HG03066 (cell line): ENCODE data around the gene KLK12.

ENCODE experiments used
- ATAC-seq: cut with Tn5 transposase; IDR thresholded peaks from one replicate; pipeline ENCODE4 v1.9.1; 2021; ENCODE audit warnings: low read depth; ENCODE audit not compliant: unreplicated experiment

The KLK12 gene

GRCh38 chr19:51018745-51019543, 15.9 kb downstream of the KLK12 start:
- ATAC-seq, result no peak

- no peak for ATAC-seq
Measured at GRCh38 chr19:51016798-51017683, 17.8 kb downstream of the KLK12 start.

- no peak for ATAC-seq
Measured at GRCh38 chr19:51015691-51016267, 19.0 kb downstream of the KLK12 start.

DNA sequence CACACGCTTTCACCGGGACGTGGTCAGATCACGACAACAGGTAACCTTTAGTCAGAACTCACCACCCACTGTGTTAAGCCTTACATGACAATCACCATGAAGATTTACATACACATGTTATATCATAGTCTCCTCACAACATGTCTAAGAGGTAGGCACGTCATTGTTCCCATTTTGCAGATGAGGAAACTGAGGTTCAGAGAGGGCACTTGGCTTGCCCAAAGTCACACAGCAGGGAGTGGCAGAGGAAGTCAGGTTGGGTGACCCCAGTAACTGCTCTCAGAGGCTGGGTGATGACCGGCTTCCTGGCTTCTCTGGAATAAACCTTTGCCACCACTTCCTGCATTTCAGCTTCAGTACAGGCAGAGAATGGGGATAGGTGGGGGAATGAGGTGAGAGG, 20.6 kb downstream of the KLK12 start:
- no peak for ATAC-seq

- ATAC-seq, result no peak
Measured at GRCh38 chr19:51012661-51013190, 22.1 kb downstream of the KLK12 start.

GRCh38 chr19:51010066-51010795, 24.6 kb downstream of the KLK12 start:
- no peak for ATAC-seq

GRCh38 chr19:51009061-51009891, 25.5 kb downstream of the KLK12 start:
- ATAC-seq, result no peak

DNA sequence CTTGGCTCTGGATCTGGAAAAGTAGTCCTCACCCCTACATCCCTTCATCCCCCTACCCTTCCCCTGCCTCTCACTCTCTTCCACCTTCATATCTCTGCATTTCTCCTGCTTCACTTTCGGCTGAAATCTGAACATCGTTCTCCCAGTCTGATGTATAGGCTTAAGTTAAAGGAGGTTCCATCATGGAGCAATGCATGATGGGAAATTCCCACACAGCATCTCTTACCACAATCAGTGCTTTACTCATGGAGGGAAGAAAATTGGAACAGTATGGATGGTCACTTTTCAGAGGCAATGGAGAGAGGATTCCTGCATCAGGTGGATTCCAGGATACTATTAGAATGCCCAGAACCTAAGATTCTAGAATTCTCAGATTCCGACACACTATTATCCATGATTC, 27.3 kb downstream of the KLK12 start:
- ATAC-seq, result no peak

- ATAC-seq, result no peak
Measured at GRCh38 chr19:51006406-51006805, 28.4 kb downstream of the KLK12 start.

DNA sequence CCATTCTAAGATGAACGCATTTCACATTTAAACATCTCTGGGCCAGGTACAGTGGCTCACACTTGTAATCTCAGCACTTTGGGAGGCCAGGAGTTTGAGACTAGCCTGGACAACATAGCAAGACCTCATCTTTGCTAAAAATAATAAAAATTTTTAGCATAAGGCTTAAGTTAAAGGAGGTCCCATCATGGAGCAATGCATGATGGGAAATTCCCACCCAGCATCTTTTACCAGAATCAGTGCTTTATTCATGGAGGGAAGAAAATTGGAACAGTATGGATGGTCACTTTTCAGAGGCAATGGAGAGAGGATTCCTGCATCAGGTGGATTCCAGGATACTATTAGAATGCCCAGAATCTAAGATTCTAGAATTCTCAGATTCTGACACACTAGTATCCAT, 29.6 kb downstream of the KLK12 start:
- no peak for ATAC-seq

GRCh38 chr19:51003316-51003715, 31.5 kb downstream of the KLK12 start:
- ATAC-seq, result no peak

DNA sequence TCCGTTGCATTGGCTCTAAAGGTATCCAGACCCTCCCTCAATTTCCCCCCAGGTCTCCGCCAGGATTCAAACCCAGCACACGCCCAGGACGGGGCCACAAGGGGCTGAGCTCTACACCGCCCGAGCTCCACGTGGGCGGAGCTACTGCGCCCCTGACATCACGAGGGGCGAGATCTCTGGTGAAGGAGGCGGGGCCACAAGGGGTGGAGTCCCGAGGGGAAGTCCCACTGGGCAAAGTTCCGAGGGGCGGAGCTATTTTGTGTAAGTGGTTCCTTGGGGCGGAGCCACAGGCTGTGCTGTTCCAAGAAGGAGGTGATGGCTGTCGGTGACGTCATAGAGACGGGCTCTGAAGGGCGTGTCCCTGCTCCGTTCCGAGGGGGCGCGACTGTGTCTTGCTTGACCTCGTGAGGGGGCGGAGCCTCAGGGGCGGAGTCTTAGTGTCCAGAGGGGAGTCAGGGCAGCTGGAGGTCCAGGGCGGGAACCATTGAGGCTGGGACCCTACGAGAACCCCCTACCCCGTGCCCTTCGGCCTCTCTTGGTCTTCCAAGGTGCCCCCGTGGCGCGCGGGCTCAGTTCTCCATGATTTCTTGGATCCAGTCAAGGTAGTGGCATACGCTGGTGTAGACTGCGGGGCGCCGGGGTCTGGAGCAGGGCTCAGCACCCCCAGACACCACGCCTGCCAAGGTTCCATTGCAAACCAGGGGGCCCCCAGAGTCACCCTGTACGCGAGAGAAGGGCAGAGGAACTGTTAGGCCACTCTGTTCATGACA, 32.1 kb downstream of the KLK12 start:
- ATAC-seq, result no peak

DNA sequence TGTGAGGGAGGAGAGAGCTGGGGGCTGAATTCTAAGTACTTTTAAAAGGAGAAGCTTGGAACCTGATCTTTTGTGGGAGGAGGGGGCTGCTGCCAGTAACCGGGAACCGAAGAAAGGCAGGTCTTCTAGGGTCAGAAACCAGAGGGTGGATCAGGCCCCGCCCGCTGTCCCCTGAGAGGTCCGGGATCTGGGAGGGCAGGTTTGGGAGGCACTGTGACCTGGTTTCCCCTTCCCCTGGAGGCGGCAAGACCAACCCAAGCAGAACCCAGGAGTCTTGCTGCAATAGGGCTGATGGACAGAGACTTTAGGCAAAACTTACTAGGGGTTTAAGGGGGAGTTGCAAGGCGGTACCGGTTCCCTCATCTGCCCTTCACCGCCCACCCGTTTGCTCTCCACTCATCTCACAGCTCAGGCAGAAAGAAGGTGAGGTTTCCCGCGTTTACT, 32.7 kb downstream of the KLK12 start:
- ATAC-seq, result no peak

GRCh38 chr19:51001515-51001914, 33.3 kb downstream of the KLK12 start, which contains the start of gene KLK8:
KLK8 (minus strand) TSS chr19:51001604; CDS start chr19:51001167, 437 bp downstream.
- ATAC-seq, result no peak

GRCh38 chr19:51000981-51001380, 33.8 kb downstream of the KLK12 start:
- ATAC-seq, result no peak

DNA sequence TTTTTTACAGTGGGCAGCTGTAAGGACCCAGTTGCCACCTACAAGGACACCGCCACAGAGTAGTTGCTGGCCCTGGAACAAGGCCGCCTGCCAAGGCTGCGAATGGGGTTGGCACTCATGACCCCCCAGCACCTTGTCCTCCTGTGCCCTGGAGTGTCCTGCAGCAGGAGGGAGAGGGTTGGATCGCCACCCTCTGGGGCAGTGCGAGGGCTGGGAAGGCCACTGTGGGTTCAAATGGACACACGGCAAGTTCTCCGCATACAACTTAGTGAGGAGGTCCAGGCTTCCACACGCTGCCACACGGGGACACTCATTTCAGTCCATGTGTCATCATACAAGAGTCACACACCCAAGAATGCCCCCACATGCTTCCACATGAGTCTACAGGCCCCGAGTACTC, 34.4 kb downstream of the KLK12 start:
- ATAC-seq, result no peak

GRCh38 chr19:50998686-50999085, 36.1 kb downstream of the KLK12 start:
- ATAC-seq, result no peak

- ATAC-seq, result no peak
Measured at GRCh38 chr19:50998061-50998460, 36.7 kb downstream of the KLK12 start.

DNA sequence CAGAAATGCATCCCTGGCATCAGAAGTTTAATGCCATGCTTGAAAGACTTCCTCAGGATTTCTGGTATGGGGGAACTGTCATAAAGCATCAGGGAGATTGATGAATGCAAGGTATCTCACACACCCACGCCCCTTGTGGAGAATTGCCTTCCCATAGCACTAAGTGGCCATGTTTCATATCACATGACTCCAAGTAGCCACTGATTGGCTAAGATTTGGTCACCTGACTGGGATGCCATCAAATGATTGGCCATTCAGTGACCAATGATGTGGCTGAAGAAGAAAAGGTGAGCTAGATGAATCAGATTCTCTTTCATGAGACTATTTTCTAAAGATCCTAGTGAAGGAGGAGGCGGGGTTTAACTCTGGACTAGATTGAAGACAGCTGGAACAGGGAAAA, 40.7 kb downstream of the KLK12 start:
- no peak for ATAC-seq
